CD4-positive, alpha-beta T cell (primary cell): Measurements from ENCODE around the gene SPESP1. TPM values are rescaled to one million over a fixed set of nuclear protein-coding genes. Genes with fewer than 3 reads are reported as not detected.

Source experiments
- ATAC-seq: fragments of 200-7000 bp; cut with Tn5 transposase; one replicate; pipeline ENCODE4 v1.10.0; 2022; ENCODE audit warnings: mild to moderate bottlenecking; ENCODE audit not compliant: poor library complexity
- CTCF ChIA-PET: fragments of 350-600 bp; sonication (Branson Sonifier 250); formaldehyde crosslinking; loops from one replicate; lab custom pipeline; 2021; ENCODE audit warnings: antibody characterized with exemption, inconsistent platforms; lab: Charles Lee
- POLR2A ChIA-PET: fragments of 350-600 bp; sonication (Branson Sonifier 250); formaldehyde crosslinking; loops from one replicate; lab custom pipeline; 2021; ENCODE audit warnings: antibody characterized with exemption, inconsistent platforms; lab: Charles Lee
- DNase-seq, 14 experiments: peaks; one replicate each; pipeline ENCODE4 v3.0.0-alpha.2; 2013 to 2020; ENCODE audit warnings: mixed read lengths in 2 of 14
- H3K27ac ChIP-seq, 2 donors: one replicate each; pipeline versions ENCODE4 v1.5.1 to v1.7.0; 2013; ENCODE audit warnings: low read length in 2 of 2, low read depth in 1 of 2, mild to moderate bottlenecking in 1 of 2
- H3K27me3 ChIP-seq, 2 experiments: 1 replicate in 1 of 2; 2 replicates in 1 of 2; pipeline versions ENCODE4 v1.6.1 to v1.7.0; 2013; ENCODE audit warnings: low read length in 2 of 2, control low read depth in 1 of 2, mild to moderate bottlenecking in 1 of 2, moderate library complexity in 1 of 2; ENCODE audit not compliant: insufficient read depth in 2 of 2, control insufficient read depth in 1 of 2
- H3K36me3 ChIP-seq: one replicate; pipeline ENCODE4 v1.6.1; 2013; ENCODE audit warnings: low read length, control low read depth; ENCODE audit not compliant: insufficient read depth
- H3K4me1 ChIP-seq: one replicate; pipeline ENCODE4 v1.6.1; 2013; ENCODE audit warnings: low read length, control low read depth; ENCODE audit not compliant: insufficient read depth
- H3K4me3 ChIP-seq: one replicate; pipeline ENCODE4 v1.5.1; 2013; ENCODE audit warnings: mild to moderate bottlenecking, low read length, moderate library complexity
- H3K9me3 ChIP-seq, 2 experiments: 1 replicate in 1 of 2; 2 replicates in 1 of 2; pipeline versions ENCODE4 v1.6.1 to v1.7.0; 2013; ENCODE audit warnings: low read length in 2 of 2, mild to moderate bottlenecking in 2 of 2, control low read depth in 1 of 2, moderate library complexity in 1 of 2; ENCODE audit not compliant: control insufficient read depth in 1 of 2, insufficient read depth in 1 of 2
- H3K27ac Mint-ChIP-seq: one replicate; pipeline ENCODE4 v1.8.0; 2020; ENCODE audit warnings: mixed read lengths
- H3K27me3 Mint-ChIP-seq: one replicate; pipeline ENCODE4 v1.8.0; 2021; ENCODE audit warnings: mixed read lengths
- H3K36me3 Mint-ChIP-seq: one replicate; pipeline ENCODE4 v1.8.0; 2021; ENCODE audit warnings: low read depth, mixed read lengths
- H3K4me1 Mint-ChIP-seq: one replicate; pipeline ENCODE4 v1.8.0; 2021; ENCODE audit warnings: low read depth, mixed read lengths
- H3K4me3 Mint-ChIP-seq: one replicate; pipeline ENCODE4 v1.8.0; 2020; ENCODE audit warnings: mild to moderate bottlenecking, mixed read lengths
- H3K9me3 Mint-ChIP-seq: one replicate; pipeline ENCODE4 v1.8.0; 2020; ENCODE audit warnings: mixed read lengths
- CTCF ChIP-seq: fragments of 200-600 bp; IDR thresholded peaks from one replicate; pipeline ENCODE4 v1.8.0; 2022; ENCODE audit warnings: antibody characterized with exemption, mild to moderate bottlenecking
- intact Hi-C, 2 experiments: fragments of 100-400 bp; cut with DNase I in 1 of 2; cut with micrococcal nuclease in 1 of 2; formaldehyde crosslinking; loops; one replicate each; pipeline versions ENCODE4 v1.15.1 to v1.9.0; 2023 to 2025; cut with DNase I, micrococcal nuclease
- total RNA-seq, 174 experiments: library from RNA in 2 of 174; stranded (reverse) in 2 of 174; gene quantifications; one replicate each; pipeline ENCODE4 v1.2.3 and lab custom pipeline; 2021 to 2026

Gene SPESP1
- total RNA-seq, 2 experiments from 2014 or later = not detected

GRCh38 chr15:68984586-68984985 is 54.3 kb downstream of the SPESP1 start:
- ChIA-PET POLR2A (no interaction called here), CTCF (no interaction called here)
- intact Hi-C loops = no loop called here

GRCh38 chr15:68985361-68985891 is 55.1 kb downstream of the SPESP1 start:
- intact Hi-C loops = no loop called here
- CTCF ChIA-PET = no interaction called here
- Mint-ChIP-seq H3K36me3 (no peaks in the 10 kb centered on the region), H3K4me1 (no peaks in the 10 kb centered on the region), H3K4me3 (no peak overlapping the region), H3K27me3 (peaks cover 23% of the 10 kb centered on the region), H3K9me3 (no peaks in the 10 kb centered on the region), H3K27ac (no peak overlapping the region)
- no peak for TF ChIP-seq CTCF
- Histone ChIP-seq H3K4me1 (no peaks in the 10 kb centered on the region), H3K27me3 (peaks cover 0 to 3% of the 10 kb centered on the region in 2 experiments), H3K9me3 (no peaks in the 10 kb centered on the region), H3K27ac (no peak overlapping the region), H3K4me3 (no peak overlapping the region), H3K36me3 (no peaks in the 10 kb centered on the region)
- DNase-seq (no peak), ATAC-seq (no peak)
- POLR2A ChIA-PET = no interaction called here

More at GRCh38 chr15:68984586-68984985, 54.3 kb downstream of the SPESP1 start:
- Mint-ChIP-seq H3K4me1 (no peaks in the 10 kb centered on the region), H3K9me3 (no peaks in the 10 kb centered on the region), H3K27ac (no peak overlapping the region), H3K36me3 (no peaks in the 10 kb centered on the region), H3K4me3 (no peak overlapping the region), H3K27me3 (peaks cover 27% of the 10 kb centered on the region)
- no peak for TF ChIP-seq CTCF
- no peaks in the 10 kb centered on the region for H3K36me3 ChIP-seq
- H3K27ac ChIP-seq = no peak overlapping the region
- H3K27me3 ChIP-seq = peaks cover 0 to 10% of the 10 kb centered on the region in 2 experiments
- H3K4me1 ChIP-seq = no peaks in the 10 kb centered on the region
- no peak overlapping the region for H3K4me3 ChIP-seq
- ATAC-seq (no peak), DNase-seq (no peak)
- H3K9me3 ChIP-seq = no peaks in the 10 kb centered on the region

- POLR2A ChIA-PET = no interaction called here
- Mint-ChIP-seq H3K4me3 (no peak overlapping the region), H3K36me3 (no peaks in the 10 kb centered on the region), H3K4me1 (no peaks in the 10 kb centered on the region), H3K27me3 (peaks cover 19% of the 10 kb centered on the region), H3K9me3 (no peaks in the 10 kb centered on the region), H3K27ac (no peak overlapping the region)
- intact Hi-C loops = no loop called here
- Histone ChIP-seq H3K9me3 (no peaks in the 10 kb centered on the region), H3K4me3 (no peak overlapping the region), H3K27ac (no peak overlapping the region), H3K27me3 (peaks cover 0 to 3% of the 10 kb centered on the region in 2 experiments), H3K36me3 (no peaks in the 10 kb centered on the region), H3K4me1 (no peaks in the 10 kb centered on the region)
- DNase-seq (no peak), ATAC-seq (no peak)
- no peak for TF ChIP-seq CTCF
- CTCF ChIA-PET = no interaction called here
These were observed 56.0 kb downstream of the SPESP1 start for GRCh38 chr15:68986322-68986721.
